ENCODE results near the gene SETD3. TPM values are rescaled to one million over a fixed set of nuclear protein-coding genes. Genes with fewer than 3 reads are reported as not detected.

SETD3 gene
- total and polyA plus RNA-seq, 8 donors = 14.0 to 32.7 (median 28.1) TPM

DNA sequence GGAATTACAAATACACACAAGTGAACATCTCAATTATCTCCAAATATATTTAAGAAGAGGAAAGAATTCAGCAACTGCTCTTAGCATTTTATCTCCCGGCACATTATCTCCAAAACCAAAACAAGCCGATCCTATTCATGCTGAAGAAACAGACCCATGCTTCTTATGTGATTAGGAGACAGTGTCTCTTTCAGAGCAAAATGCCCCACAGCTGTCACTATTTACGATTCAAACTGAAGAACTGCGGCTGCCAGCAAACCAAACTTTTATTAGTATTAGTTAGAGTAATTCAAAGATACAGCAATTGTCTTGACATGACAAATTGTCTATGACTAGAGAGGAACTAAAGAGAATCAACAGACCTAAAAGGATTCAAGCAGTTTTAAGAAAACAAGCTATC, 79.4 kb downstream of the SETD3 start:
- H3K27ac ChIP-seq = no peak overlapping the region
- TF ChIP-seq, protein P1, sequence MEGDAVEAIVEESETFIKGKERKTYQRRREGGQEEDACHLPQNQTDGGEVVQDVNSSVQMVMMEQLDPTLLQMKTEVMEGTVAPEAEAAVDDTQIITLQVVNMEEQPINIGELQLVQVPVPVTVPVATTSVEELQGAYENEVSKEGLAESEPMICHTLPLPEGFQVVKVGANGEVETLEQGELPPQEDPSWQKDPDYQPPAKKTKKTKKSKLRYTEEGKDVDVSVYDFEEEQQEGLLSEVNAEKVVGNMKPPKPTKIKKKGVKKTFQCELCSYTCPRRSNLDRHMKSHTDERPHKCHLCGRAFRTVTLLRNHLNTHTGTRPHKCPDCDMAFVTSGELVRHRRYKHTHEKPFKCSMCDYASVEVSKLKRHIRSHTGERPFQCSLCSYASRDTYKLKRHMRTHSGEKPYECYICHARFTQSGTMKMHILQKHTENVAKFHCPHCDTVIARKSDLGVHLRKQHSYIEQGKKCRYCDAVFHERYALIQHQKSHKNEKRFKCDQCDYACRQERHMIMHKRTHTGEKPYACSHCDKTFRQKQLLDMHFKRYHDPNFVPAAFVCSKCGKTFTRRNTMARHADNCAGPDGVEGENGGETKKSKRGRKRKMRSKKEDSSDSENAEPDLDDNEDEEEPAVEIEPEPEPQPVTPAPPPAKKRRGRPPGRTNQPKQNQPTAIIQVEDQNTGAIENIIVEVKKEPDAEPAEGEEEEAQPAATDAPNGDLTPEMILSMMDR (IDR thresholded peaks at IDR 0.05) = no peak
- FAIRE-seq = no peak
- peaks cover 0 to under 1% (median 0%) of the 10 kb centered on the region in 3 donors for H3K4me1 ChIP-seq
- no peaks in the 10 kb centered on the region for H3K27me3 ChIP-seq
- no peak for DNase-seq
- intact Hi-C loops (cut with DNase I) = no loop called here
- H3K9me3 ChIP-seq = no peaks in the 10 kb centered on the region
- WGBS, 2 donors = 79 to 87% methylated on average over 4 of the region's 4 CpGs
- ATAC-seq = no peak
- H3K4me3 ChIP-seq = no peak overlapping the region
- peaks cover 0 to 36% (median 0%) of the 10 kb centered on the region in 3 donors for H3K36me3 ChIP-seq

DNA sequence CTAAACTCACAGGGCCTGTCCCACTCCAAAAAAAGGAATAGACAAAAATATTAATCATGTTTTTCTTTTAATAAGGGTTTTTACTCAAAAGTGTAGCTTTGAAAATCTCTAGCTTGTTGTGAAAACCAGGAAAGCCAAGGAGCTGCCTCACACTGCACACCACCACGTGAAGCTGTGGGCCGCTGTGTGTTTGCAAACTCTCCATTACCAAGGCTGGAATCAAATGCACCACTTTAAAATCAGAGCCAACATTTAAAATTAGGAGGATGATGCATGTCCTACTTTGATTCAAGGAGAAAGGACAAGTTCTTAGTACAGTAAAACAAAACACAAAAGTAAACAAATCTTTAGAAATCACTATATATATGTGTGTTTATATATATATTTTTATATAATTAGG, 83.0 kb downstream of the SETD3 start:
- H3K36me3 ChIP-seq = peaks cover 0 to 28% (median 0%) of the 10 kb centered on the region in 3 donors
- H3K27me3 ChIP-seq = no peaks in the 10 kb centered on the region
- WGBS, 2 donors = 90 to 95% methylated on average over 2 of the region's 2 CpGs
- H3K27ac ChIP-seq = no peak overlapping the region
- no peak for DNase-seq
- H3K4me1 ChIP-seq = peaks cover 0 to 3% (median 0%) of the 10 kb centered on the region in 3 donors
- TF ChIP-seq, protein P1 (IDR thresholded peaks at IDR 0.05) = no peak
- FAIRE-seq = no peak
- H3K4me3 ChIP-seq = no peak overlapping the region
- no peak for ATAC-seq
- intact Hi-C loops (cut with DNase I) = no loop called here
- no peaks in the 10 kb centered on the region for H3K9me3 ChIP-seq

DNA sequence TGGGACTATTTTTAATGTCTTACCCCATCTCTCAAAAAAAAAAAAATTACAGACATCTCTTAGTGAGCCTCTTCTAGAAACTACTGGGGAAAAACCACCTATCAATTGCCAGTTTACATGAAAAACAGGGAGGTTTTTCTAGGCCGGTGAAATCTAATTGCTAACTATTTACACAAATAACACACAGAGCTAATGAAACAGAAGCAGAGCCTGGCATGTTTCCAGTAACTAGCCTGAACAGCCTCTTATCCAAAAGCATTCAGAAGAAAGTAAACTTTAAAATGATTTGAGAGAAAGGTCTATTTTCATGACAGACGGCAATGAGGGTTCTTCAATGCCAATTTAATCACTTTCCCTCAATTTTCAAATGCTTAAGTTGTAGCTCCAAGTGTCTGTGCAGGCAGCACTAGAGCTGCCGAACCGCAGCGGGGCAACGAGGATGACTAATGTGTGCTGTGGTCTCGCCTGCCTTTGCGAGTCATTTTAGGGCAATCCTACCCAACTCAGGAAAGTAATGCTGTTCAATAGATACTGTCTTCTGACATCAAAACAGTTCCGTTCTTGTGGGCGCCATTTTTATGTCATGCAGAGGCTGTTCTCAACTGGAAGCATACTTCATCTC, 84.6 kb downstream of the SETD3 start:
- Histone ChIP-seq H3K4me3 (no peak overlapping the region), H3K36me3 (peaks cover 0 to 28% (median 0%) of the 10 kb centered on the region in 3 donors), H3K4me1 (peaks cover 0 to 3% (median 0%) of the 10 kb centered on the region in 3 donors), H3K27me3 (no peaks in the 10 kb centered on the region), H3K27ac (no peak overlapping the region), H3K9me3 (no peaks in the 10 kb centered on the region)
- no peak for FAIRE-seq
- 67 to 76% methylated on average over 10 of the region's 10 CpGs for WGBS, 2 donors
- ATAC-seq = peak in 1 of 4 donors; percentile 23
- intact Hi-C loops (cut with DNase I) = no loop called here
- no peak for DNase-seq
- TF ChIP-seq, protein P1 (IDR thresholded peaks at IDR 0.05) = no peak

DNA sequence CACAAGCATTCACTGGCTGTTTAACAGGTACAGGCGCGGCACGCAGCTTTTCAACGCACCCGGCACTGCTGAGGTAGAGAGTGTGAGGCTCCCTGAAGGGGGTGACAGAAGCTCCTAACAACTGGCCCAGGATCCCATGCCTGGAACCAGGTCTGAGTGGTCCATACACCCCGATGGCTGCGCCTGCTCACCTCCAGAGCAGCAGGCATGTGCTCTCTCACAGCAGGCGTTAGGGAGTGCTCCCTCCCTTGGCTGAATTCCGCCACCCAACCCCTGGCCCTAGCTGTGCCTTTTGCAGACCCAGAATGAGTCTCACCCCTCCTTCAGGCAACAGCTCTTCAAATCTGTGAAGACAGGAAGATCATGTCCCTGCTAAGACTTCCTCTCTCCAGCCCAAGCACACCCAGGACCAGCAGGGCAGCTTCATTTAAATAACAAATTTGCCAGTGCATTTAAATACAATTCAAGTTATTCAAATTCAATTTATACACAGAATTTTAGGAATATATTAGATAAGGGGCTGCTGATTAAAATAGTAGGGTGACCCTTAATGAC, 86.0 kb downstream of the SETD3 start:
- TF ChIP-seq, protein P1 (IDR thresholded peaks at IDR 0.05) = no peak
- DNase-seq = no peak
- no peaks in the 10 kb centered on the region for H3K9me3 ChIP-seq
- peaks cover 0 to 18% (median 0%) of the 10 kb centered on the region in 3 donors for H3K36me3 ChIP-seq
- 94 to 95% methylated on average over 9 of the region's 9 CpGs for WGBS, 2 donors
- H3K4me3 ChIP-seq = no peak overlapping the region
- no peak for FAIRE-seq
- intact Hi-C loops (cut with DNase I) = no loop called here
- peaks cover 0 to 3% (median 0%) of the 10 kb centered on the region in 3 donors for H3K4me1 ChIP-seq
- no peak overlapping the region for H3K27ac ChIP-seq
- H3K27me3 ChIP-seq = no peaks in the 10 kb centered on the region
- ATAC-seq = no peak
